ENCODE measurements around the gene RGS19.

- TF ChIP-seq POLR2AphosphoS5 (IDR thresholded peaks at IDR 0.05; ENCODE audit: low read depth, low read length), result no peak
- TF ChIP-seq POLR2A (IDR thresholded peaks at IDR 0.05; ENCODE audit: low read depth, low read length), result no peak; the same call in 1 of the 2 replicates
- no peak for TF ChIP-seq TAF1 (IDR thresholded peaks at IDR 0.05; ENCODE audit: borderline replicate concordance, low read depth, low read length)
Observed at GRCh38 chr20:64038565-64039292, 40.6 kb downstream of the RGS19 start.
